Epidermal melanocyte (primary cell): ENCODE results near the gene SS18L1.

Source experiments
- DNase-seq: peaks from one replicate; pipeline ENCODE4 v3.0.0; 2011; ENCODE audit warnings: low spot score; ENCODE audit not compliant: insufficient read length

The SS18L1 gene

DNA sequence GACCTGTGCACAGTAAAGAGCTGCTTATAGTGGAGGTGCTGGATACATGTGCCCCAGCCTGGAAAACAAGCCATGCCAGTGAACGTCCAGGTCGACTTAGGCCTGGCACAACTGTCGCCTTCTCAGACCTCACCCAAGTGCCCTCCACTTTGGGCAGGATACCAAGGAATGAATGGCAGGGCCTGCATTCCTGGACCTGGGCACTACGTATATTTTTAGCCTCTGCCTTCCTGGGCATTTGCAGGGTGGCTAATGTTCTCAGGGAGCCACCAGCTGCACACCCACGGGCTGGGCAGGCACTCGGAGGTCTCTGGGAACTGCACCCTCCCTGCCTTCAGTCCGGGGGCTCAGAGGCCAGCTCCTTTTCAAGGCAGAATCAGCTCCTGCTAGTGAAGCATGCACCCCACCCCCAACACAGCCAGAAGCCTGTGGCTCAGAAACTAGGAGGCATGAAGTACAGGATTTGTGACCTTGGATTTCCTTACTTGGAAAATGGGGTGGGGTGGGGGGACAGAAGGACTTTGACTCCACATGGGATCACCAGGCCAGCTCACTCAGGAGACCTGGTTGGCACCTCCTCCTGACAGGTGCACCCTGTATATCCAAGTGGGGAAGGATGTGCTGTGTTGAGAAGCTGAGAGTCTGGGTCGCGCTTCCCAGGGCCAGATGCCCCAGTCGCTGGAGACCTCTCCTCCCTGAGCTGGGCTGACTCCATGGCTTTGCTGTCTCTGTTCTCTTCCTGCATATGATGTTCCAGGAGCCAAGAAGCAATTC lies 23.8 kb upstream of the SS18L1 start:
- no peak for DNase-seq

DNA sequence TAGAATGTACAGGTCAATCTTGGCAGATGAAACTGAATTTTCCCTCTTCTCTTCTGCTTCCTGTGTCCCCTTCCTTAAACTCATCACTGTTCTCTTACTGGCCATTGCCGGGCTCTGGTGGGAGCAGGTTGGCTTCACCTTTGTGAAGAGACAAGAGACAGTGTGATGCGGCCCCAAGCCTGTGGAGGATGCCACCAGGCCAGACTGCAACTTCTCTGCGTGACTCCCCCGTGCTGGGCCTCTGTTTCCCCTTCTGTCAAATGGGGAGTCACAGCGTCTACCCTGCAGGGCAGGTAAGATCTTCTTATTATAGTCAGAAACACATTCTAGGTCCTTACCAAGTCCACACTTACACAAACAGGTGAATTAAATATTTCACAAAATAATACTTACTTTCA lies 23.2 kb upstream of the SS18L1 start:
- no peak for DNase-seq

DNA sequence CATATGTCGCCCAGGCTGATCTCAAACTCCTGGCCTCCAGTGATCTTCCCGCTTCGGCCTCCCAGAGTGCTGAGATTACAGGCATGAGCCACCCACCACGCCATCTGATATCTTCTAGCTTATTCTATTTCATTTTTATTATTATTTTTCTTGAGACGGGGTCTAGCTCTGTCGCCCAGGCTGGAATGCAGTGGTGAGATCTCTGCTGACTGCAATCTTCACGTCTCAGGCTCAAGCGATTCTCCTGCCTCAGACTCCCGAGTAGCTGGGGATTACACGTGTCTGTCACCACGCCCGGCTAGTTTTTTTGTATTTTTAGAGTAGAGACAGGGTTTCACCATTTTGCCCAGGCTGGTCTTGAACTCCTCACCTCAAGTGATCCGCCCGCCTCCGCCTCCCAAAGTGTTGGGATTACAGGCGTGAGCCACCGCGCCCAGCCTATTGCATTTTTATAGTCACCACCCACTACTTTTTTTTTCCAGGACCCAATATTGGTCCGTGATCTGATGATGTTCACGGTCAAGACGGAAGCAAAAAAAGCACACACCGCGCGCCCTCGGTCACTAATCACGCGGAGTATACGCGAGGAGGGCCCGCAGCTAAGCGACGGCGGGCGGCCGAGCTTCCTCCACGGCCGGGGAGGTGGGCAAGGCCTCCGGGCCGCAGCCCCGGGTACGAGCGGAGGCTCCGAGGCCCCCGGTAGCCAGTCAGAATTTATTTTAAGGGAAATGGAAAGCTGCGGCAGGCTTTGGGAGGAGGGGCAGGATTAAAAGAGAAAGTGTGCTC lies 22.4 kb upstream of the SS18L1 start:
- DNase-seq, result no peak

DNA sequence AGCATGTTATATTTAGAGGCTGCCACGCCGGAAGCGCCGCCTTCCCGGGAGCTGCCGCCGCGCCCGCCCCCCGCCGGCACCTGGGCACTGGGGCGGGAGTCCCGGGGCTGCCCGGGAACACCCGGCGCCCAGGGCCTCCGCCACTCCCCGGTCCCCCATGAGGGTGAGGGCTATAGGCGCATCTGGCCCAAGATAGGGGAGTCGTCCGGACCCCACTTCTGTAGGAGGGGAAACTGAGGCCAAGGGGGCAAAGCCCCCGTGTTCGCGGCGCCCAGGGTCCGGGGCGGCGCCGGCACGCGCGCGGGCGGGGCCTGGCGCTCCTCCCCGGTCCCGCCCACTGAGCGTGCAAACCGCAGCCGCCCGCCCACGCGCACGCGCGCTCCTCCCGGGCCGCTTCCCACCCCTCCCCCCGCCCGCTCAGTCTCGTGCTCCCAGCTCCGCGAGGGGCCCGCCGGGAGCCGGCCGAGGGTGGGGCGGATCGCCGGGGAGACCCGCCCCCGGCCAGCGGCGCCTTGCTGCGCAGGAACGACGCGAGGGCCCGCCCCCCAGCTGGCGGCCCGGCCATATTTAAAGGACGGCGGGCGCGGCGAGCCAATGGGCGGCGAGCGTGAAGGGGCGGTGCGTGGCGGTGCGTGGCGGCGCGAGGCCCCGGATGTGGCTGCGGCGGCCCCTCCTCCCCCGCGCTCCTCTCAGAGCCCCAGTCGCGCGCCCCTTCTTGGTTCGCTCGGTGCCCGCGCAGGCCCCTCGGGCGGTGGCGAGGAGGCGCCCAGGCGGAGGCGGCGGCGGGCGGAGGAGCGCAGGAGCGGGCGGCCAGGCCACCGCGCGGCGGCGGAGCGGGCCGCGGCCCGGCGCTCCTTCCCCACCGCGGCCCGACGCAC lies 21.6 kb upstream of the SS18L1 start, which contains the start of gene LSM14B:
Gene LSM14B (plus strand): TSS at position 700 of the 878 bp plus-strand sequence. CDS start 192 bp downstream, outside the sequence.
- DNase-seq, result peak; percentile 98

DNA sequence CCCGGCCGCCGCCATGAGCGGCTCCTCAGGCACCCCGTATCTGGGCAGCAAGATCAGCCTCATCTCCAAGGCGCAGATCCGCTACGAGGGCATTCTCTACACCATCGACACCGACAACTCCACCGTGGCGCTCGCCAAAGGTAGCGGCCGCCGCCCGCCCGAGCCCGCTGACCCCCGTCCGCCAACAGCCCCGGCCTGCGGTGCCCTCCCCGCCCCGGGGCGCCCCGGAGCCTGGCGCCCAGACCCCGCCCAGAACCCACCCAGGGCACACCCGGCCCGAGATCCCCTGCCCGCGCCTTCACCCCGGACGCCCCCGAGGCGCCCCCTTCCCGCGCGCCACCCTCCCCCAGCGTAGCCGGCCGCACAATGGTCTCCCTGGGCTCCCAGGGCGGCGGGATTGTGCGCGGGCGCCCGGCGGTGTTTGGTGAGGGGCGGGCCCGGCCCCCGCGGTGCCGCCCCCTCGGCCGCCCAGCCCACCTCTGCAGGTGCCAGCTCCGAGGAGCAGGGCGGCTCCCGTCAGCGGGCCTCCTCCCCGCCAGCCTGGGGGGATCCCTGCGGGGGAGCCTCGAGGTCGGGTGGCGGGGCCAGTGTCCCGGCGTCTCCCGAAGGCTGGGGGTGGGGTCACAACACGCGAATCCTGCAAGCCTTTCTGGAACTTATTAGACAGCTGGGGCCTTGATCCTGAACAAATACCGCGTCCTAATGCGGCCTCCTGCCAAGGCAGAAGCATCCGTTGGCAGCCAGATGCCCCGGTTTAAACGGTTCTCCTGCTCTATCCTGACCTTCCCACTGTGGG lies 20.7 kb upstream of the SS18L1 start:
- no peak for DNase-seq

DNA sequence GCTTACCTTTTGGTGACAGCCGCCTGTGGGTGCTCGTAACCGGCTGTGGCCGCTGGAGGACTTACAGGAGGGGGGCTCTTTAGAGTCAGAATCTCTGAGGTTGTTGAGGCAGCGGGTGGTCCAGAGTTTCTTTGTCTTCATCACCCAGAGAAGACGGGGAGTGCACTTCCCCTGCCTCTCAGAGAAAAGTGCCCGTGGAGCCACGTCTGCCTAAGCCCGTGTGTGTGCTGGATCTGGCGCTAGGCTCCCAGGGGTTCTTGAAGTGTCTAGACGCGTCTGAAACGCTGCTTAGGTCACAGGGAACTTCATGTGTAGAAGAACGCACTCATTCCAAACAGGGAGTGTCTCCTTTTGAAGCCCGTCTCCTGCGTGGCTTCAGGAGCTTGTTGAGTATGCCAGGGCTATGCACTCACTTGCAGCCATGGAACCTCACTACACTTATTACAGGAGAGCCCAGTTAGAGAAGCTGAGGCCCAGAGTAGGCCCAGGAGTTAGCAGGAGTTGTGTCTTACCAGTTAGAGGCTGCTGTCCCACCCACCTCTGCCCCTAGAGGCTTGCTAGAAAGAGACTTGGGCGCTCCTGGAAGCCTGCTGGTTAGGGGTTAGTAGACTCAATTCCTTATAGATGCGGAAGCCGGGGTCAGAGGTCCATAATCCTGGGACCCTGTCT lies 20.0 kb upstream of the SS18L1 start:
- DNase-seq, result no peak

DNA sequence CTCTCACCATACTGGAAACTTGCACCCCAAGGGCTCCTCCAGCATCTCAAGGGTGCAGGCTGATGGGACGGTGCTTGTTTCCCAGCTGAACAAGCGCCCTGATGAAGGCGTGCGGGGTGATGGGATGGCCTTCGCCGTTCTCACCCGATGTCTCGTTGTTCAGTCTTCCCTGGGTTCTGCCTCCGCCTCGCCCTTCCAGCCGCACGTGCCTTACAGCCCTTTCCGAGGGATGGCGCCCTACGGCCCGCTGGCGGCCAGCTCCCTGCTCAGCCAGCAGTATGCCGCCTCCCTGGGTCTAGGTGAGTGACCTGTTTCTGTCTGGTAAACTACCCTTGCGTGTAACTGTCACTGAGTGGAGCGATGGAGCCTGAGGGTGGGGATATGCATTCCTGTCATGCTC lies 17.4 kb upstream of the SS18L1 start:
- no peak for DNase-seq

DNA sequence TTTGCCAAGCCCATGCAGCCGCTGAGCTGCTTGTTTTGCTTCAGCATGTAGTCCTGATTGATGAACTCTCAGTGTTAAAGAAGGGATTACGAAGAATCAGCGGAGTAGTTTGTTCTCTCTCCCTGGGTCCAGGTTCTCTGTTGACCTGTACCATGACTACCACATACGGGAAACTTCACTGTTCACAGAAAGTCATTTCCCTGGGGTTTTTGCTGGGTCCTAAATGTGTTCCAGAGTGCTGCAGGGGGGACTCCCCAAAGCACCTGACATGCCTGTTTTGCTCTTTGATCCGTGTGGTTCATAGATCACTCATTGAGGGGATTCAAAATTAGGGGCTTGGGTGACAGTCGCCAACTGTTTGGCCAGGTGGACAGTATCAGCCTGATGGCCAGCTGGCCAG lies 15.8 kb upstream of the SS18L1 start:
- no peak for DNase-seq

DNA sequence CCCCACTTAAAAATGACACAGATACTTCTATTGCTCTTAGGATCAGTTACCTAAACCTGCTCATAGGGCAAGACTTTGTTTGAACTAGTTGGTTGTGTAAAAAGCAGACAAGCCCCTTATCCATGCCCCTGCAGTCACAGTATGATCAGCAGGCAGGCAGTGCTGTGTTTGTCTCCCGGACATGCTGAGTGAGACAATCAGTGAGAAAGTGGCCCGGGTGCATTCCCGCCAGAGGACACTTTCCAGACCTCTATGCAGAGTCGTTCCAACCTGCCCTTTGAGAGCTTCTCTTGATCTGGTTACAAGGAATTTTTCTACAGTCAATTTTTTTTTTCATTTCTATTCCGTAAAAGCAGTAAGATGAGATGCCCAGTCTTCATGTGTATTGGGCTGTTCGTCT lies 15.1 kb upstream of the SS18L1 start:
- DNase-seq, result no peak

DNA sequence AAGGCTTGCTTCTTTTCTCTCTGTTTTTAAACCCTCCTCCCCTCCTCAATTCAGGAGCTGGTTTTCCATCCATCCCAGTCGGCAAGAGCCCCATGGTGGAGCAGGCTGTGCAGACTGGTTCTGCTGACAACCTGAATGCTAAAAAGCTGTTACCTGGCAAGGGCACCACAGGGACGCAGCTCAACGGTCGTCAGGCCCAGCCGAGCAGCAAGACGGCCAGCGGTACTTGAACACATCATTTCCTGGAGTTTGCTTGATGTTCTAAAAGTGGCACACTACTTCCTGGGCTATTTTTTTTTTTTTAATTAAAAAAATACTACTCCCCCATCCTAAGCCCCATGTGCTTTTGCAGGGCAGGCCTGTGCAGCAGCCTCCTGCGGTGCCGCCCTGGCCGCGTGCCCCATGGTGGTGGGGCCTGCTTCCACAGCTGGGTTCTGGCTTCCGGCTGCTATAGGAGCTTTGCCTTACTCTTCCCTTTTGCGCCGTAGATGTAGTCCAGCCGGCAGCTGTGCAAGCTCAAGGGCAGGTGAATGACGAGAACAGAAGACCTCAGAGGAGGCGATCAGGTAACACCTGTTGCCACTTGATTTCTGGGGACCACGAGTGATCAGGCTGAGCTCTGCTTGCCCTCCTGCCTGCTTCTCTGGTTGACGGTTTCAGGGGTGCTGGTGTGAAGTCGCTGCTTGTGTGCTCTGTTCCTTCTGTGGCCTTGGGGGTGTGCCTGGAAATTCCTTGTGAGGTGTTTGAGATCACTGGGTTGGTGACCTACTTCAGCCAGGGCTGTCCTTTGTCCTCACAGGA lies 13.6 kb upstream of the SS18L1 start:
- DNase-seq, result no peak

DNA sequence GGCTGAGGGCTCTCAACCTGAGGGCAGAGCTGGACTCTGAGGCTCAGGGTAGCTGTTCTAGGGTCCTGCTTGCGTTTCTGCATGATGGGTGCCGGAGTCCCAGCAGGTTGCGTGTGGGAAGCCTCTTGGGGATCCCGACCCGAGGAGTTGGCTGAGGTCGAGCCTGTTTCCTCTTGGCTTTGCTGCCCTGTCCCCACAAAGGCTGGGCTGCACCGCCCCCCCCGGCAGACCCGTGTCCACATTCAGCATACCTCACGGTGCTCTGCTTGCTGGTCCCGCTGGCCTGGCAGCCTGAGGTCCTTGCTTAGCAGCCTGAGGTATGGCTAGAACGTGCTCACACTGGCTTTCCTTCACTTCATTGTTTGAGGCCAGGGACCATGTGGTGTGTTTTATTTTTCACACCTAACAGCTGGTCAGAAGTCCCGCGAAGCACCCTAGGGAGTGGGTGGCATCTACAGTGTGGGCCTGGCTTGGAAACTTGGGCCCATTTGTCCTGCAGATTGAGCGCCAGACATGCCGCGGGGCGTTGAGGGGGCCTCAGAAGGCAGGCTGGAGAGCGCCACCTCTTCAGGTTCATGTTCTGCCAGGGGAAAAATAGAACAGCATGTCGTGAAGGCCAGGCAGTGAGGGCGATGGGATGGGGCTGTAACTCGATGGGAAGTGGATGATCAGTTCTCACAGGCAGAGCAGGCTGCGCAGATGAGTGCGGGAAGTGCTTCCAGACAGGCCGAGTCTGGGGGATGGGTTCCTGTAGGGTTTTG lies 11.8 kb upstream of the SS18L1 start:
- DNase-seq, result no peak

DNA sequence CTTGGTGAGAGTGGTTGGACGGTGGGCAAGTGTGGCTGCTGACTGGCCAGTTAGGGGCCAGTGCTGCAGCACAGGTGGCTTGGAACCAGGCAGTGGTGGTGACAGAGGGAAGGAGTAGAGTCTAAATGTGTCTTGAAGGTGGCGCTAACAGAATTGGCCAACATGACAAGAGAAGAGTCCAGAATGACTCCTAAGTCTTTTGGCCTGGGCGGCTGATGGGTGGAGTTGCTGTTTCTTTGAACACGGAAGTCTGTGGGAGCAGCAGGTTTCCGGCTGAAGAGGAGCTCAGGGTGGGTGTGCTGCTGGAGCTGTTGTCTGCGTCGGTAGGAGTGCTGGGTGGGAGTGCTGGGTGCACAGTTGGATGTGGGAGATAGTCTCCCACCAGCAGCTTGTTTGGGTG lies 11.1 kb upstream of the SS18L1 start:
- no peak for DNase-seq

DNA sequence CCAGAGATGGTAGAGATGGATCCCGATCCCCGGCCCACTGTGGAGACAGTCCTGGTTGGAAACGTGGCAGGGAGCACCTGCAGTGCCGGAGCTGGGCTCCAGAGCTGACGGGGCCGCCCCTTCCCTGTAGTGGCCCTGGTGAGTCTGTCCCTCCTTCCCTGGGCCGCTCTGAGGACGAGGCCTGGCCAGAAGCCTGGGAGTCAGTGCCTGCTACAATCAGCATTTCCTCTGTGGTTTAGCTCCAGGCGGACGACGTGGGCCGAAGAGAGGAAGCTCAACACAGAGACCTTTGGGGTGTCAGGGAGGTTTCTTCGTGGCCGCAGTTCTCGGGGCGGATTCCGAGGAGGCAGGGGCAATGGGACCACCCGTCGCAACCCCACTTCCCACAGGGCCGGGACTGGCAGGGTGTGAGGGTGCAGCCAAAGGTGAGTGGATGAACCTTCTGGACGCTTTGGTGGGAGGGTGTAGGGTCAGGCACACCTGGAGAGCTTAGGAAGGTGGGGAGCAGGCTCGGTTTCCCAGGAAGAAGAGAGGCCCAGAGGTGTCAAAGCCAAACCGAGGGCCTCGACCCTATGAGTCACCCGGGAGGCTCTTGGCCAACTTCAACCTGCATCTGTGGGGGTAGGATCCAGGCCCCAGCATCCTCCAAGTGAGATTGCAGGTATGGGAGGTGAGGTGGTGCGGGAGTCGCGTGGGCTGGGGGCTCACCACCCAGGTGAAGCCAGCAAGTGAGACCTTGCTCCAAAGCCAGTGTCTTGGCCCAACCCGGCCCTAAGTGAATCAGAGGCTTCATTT lies 10.3 kb upstream of the SS18L1 start:
- DNase-seq, result no peak

DNA sequence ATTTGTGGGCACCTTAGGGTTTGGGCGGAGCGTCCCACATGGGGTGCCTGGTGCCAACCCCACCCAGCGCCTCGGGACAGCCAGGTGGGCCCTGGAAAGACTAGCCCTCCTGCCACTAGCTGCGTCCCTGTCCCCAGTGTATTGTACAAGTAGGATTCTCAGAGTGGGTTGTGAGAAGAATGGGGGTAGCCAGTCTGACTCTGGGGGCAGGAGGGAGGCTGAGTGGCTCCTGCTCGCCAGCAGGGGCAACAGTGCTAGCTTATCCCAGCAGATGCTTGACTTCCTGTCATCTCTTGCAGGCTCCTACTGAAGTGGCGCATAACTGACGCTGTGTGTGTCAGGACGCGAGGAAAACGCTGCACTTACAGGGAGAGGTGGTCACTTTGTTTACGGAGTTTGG lies 9.7 kb upstream of the SS18L1 start:
- DNase-seq, result no peak

DNA sequence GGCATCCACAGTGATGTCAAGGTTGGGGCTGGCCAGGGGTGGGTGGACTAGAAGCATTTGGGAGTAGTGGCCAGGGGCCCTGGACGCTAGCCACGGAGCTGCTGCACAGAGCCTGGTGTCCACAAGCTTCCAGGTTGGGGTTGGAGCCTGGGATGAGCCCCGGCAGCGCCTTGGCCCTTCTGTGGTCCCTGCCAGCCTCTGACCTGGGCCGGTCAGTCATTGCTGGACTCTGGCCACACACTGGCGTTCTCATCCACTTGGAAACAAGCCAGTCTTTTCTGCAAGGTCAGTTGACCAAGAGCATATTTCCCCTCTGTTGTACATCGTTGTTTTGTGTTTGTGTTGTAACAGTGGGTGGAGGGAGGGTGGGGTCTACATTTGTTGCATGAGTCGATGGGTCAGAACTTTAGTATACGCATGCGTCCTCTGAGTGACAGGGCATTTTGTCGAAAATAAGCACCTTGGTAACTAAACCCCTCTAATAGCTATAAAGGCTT lies 8.8 kb upstream of the SS18L1 start:
- DNase-seq, result no peak

DNA sequence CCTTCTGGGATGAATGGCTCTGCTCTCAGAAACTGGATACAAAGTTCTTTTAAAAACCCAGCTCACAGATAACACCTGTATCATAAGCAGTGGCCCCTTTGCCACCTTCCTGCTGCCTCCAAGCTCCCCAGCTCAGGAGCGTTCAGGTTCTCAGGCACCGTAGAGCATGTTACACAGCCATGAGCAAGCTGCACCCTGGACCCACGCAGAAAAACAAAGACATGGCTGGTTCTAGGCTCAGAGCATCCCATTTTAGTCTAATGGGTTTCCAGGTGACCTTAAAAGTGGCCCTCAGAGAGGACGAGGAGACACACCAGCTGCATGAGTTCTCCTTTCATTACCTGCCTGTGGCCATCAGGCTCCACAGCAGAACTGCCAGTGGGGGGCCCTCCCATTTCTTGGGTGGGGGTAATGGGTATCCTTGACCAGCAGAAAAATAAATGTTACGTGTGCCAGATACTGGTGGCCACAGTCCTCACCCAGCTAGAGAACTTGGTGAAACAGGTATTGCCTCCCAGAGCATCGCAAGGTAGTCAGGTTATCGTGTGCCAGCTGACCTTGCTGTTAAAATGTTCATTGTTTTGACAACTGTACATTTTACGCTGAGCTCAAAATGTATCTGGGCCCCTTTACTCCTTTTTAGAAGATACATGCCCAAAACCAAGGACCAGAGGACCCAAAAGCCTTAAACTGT lies 7.8 kb upstream of the SS18L1 start:
- no peak for DNase-seq
